ENCODE results near the gene MYO16.

Gene MYO16

DNA sequence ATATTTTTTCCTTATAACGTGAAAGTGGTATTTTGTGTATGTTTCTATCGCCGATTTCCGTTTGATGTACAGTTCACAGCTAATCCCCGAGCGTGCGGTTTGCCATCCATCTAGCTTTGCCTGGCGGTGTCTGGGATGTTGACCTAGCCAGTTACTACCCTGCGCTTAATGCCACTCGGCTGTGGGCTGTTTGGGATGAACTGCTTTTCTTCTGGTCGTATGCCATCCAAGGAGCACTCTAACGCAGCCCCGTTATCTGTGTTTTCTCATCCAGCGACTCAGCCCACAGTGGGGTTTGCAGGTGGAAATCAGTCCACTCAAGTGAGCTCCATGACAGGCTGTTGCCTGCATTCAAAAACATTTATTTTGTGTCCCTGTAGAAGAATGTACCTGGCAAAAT, 512.3 kb downstream of the MYO16 start:
- H3K27ac ChIP-seq (ENCODE audit: extremely low read depth, low read depth, low read length), result no peak overlapping the region
- no peaks in the 10 kb centered on the region for H3K4me1 ChIP-seq (ENCODE audit: control insufficient read depth, insufficient read depth, low read length)
- no peak overlapping the region for H3K4me3 ChIP-seq (ENCODE audit: low read depth, low read length)
- no peaks in the 10 kb centered on the region for H3K9me3 ChIP-seq (ENCODE audit: control insufficient read depth, insufficient read depth, low read depth, low read length)
- ChIA-PET CTCF (no interaction called here), POLR2A (no interaction called here)
- TF ChIP-seq, protein P1, sequence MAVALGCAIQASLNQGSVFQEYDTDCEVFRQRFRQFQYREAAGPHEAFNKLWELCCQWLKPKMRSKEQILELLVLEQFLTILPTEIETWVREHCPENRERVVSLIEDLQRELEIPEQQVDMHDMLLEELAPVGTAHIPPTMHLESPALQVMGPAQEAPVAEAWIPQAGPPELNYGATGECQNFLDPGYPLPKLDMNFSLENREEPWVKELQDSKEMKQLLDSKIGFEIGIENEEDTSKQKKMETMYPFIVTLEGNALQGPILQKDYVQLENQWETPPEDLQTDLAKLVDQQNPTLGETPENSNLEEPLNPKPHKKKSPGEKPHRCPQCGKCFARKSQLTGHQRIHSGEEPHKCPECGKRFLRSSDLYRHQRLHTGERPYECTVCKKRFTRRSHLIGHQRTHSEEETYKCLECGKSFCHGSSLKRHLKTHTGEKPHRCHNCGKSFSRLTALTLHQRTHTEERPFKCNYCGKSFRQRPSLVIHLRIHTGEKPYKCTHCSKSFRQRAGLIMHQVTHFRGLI (tag by site-specific recombination; IDR thresholded peaks at IDR 0.05), result no peak
- no peak for TF ChIP-seq BCL11B (tag by site-specific recombination; IDR thresholded peaks at IDR 0.05; ENCODE audit: low read depth)
- TF ChIP-seq ZNF837 (tag by site-specific recombination; IDR thresholded peaks at IDR 0.05), result no peak
- no peak for TF ChIP-seq ZNF670 (tag by site-specific recombination; IDR thresholded peaks at IDR 0.05; ENCODE audit: low read depth)
- TF ChIP-seq, protein P2, sequence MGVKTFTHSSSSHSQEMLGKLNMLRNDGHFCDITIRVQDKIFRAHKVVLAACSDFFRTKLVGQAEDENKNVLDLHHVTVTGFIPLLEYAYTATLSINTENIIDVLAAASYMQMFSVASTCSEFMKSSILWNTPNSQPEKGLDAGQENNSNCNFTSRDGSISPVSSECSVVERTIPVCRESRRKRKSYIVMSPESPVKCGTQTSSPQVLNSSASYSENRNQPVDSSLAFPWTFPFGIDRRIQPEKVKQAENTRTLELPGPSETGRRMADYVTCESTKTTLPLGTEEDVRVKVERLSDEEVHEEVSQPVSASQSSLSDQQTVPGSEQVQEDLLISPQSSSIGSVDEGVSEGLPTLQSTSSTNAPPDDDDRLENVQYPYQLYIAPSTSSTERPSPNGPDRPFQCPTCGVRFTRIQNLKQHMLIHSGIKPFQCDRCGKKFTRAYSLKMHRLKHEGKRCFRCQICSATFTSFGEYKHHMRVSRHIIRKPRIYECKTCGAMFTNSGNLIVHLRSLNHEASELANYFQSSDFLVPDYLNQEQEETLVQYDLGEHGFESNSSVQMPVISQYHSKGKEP (tag by site-specific recombination; IDR thresholded peaks at IDR 0.05), result no peak
- no peak for TF ChIP-seq ZNF585B (tag by site-specific recombination; IDR thresholded peaks at IDR 0.05)
- no peaks in the 10 kb centered on the region for H3K36me3 ChIP-seq (ENCODE audit: control insufficient read depth in 2 of 2, insufficient read depth in 1 of 2, low read length in 2 of 2)

DNA sequence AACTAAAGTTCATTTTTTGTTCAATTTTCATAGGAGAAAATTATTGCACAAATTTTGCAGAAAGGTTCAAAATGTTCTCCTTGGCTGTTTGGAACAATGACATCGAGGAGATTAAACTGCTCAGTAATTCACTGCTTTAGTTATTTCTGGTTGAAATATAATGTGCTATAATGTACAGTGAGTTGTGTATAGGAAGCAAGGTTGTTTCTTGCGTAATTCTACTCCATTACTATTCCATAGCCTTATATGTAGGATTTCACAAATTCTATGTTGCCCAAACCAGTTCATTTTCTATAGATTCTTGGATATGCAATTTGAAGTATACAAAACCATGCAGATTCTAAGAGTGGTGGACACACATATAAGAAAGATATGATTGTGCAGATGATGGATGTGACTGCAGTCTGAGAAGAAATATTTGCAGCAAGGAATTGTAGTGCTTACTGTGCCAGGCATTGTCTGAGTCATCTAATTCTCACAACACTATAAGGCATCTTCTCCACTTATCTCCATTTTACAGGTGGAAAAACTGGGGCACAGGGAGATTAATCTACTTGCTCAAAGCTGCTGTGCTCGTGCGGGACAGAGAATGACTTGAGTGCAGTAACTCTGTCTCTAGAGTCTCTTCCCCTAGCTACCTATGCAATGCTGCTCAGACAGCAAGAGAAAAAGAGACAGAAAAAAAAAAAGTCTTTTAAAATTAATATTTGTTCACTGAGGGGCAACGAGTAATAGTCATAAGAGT, 515.5 kb downstream of the MYO16 start:
- ChIA-PET CTCF (interaction anchor here (0.7 to 1.4 kb wide), 7 partner anchors 52 to 963 kb away, joined by 3 to 4 read pairs (median 3); no protein-coding TSS in a partner anchor), POLR2A (no interaction called here)
- Histone ChIP-seq H3K27ac (ENCODE audit: extremely low read depth, low read depth, low read length) (no peak overlapping the region), H3K4me3 (ENCODE audit: low read depth, low read length) (no peak overlapping the region), H3K9me3 (ENCODE audit: control insufficient read depth, insufficient read depth, low read depth, low read length) (no peaks in the 10 kb centered on the region), H3K4me1 (ENCODE audit: control insufficient read depth, insufficient read depth, low read length) (no peaks in the 10 kb centered on the region), H3K36me3 (ENCODE audit: control insufficient read depth in 2 of 2, insufficient read depth in 1 of 2, low read length in 2 of 2) (no peaks in the 10 kb centered on the region)
- no peak for TF ChIP-seq ZFP37 (tag by site-specific recombination; IDR thresholded peaks at IDR 0.05)
- TF ChIP-seq KLF9 (tag by site-specific recombination; IDR thresholded peaks at IDR 0.05; ENCODE audit: low read depth), result no peak
- no peak for TF ChIP-seq ZNF600 (tag by site-specific recombination; IDR thresholded peaks at IDR 0.05)
- no peak for TF ChIP-seq ZNF114 (tag by site-specific recombination; IDR thresholded peaks at IDR 0.05)
- no peak for TF ChIP-seq ZNF146 (tag by site-specific recombination; IDR thresholded peaks at IDR 0.05)

DNA sequence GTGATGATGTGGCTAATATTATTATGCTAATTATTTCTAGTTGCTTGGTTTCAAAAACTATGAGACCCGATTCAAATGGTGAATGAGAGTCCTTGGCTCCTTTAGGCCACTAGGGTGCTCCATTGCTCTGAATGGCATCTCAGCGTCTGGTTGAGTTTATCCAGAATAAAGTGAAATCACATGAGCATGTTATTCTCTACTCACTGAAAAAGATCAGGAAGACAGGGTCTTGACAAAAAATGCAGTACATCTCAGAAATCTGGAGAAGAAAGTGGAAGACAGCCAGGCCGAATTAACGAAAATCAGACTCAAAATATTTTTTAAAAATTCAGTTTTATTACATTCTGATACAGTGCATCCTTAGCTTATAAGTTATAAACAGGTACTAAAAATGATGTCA, 516.2 kb downstream of the MYO16 start:
- POLR2A ChIA-PET, result no interaction called here
- H3K9me3 ChIP-seq (ENCODE audit: control insufficient read depth, insufficient read depth, low read depth, low read length), result no peaks in the 10 kb centered on the region
- H3K36me3 ChIP-seq (ENCODE audit: control insufficient read depth in 2 of 2, insufficient read depth in 1 of 2, low read length in 2 of 2), result no peaks in the 10 kb centered on the region
- CTCF ChIA-PET, result interaction anchor here (0.7 to 1.6 kb wide), 10 partner anchors 8 to 1219 kb away, joined by 3 to 8 read pairs (median 4); no protein-coding TSS in a partner anchor
- no peaks in the 10 kb centered on the region for H3K4me1 ChIP-seq (ENCODE audit: control insufficient read depth, insufficient read depth, low read length)
- TF ChIP-seq ZNF654 (tag by site-specific recombination; IDR thresholded peaks at IDR 0.05; ENCODE audit: low read depth), result peak; percentile 36
- no peak for TF ChIP-seq ZNF433 (tag by site-specific recombination; IDR thresholded peaks at IDR 0.05; ENCODE audit: low read depth)
- TF ChIP-seq, protein P3, sequence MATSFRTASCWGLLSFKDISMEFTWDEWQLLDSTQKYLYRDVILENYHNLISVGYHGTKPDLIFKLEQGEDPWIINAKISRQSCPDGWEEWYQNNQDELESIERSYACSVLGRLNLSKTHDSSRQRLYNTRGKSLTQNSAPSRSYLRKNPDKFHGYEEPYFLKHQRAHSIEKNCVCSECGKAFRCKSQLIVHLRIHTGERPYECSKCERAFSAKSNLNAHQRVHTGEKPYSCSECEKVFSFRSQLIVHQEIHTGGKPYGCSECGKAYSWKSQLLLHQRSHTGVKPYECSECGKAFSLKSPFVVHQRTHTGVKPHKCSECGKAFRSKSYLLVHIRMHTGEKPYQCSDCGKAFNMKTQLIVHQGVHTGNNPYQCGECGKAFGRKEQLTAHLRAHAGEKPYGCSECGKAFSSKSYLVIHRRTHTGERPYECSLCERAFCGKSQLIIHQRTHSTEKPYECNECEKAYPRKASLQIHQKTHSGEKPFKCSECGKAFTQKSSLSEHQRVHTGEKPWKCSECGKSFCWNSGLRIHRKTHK (tag by site-specific recombination; IDR thresholded peaks at IDR 0.05), result no peak
- no peak overlapping the region for H3K27ac ChIP-seq (ENCODE audit: extremely low read depth, low read depth, low read length)
- no peak overlapping the region for H3K4me3 ChIP-seq (ENCODE audit: low read depth, low read length)

Data from HEK293 (cell line).